Nephron progenitor cell (in vitro differentiated cells): ENCODE measurements around the gene FAF2.

Experiments used
- DNase-seq: peaks from one replicate; pipeline ENCODE4 v3.0.0; 2021
- H3K27ac Mint-ChIP-seq: 2 replicates; pipeline ENCODE4 v1.8.0; 2021; ENCODE audit warnings: mild to moderate bottlenecking, moderate library complexity, mixed read lengths
- H3K27me3 Mint-ChIP-seq: 2 replicates; pipeline ENCODE4 v1.8.0; 2021; ENCODE audit warnings: mild to moderate bottlenecking, low read depth, mixed read lengths; ENCODE audit not compliant: poor library complexity
- H3K36me3 Mint-ChIP-seq: 2 replicates; pipeline ENCODE4 v1.8.0; 2021; ENCODE audit warnings: low read depth, mixed read lengths
- H3K4me1 Mint-ChIP-seq: 2 replicates; pipeline ENCODE4 v1.8.0; 2021; ENCODE audit warnings: mixed read lengths
- H3K4me3 Mint-ChIP-seq: 2 replicates; pipeline ENCODE4 v1.8.0; 2021; ENCODE audit warnings: mild to moderate bottlenecking, moderate library complexity, mixed read lengths
- H3K9me3 Mint-ChIP-seq: 2 replicates; pipeline ENCODE4 v1.8.0; 2021; ENCODE audit warnings: mild to moderate bottlenecking, moderate library complexity, mixed read lengths
- TF ChIP-seq, protein P1 (sequence below): fragments of 200-600 bp; sonication (generic); IDR thresholded peaks from 2 replicates; pipeline ENCODE4 v1.5.0; 2021; ENCODE audit warnings: antibody characterized with exemption

FAF2 gene

DNA sequence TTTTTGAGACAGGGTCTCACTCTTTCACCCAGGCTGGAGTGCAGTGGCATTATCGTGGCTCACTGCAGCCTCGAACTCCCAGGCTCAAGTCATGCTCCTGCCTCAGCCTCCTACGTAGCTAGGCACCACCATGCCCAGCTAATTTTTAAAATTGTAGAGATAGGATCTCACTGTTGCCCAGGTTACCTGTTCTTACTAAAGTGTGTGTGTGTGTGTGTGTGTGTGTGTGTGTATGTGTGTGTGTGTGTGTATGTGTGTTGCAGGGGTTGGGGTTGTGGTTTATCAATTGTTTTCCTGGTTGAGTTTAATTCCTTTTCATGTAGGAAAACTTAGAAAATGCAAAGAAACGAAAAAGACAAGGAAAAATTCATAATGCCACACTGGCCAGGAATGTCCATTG, 67.2 kb downstream of the FAF2 start:
- Mint-ChIP-seq H3K4me1 (peaks cover 12% of the 10 kb centered on the region), H3K27me3 (peaks cover 3% of the 10 kb centered on the region), H3K4me3 (no peak overlapping the region), H3K9me3 (no peaks in the 10 kb centered on the region), H3K27ac (no peak overlapping the region), H3K36me3 (no peaks in the 10 kb centered on the region)
- no peak for DNase-seq
- TF ChIP-seq, protein P1, sequence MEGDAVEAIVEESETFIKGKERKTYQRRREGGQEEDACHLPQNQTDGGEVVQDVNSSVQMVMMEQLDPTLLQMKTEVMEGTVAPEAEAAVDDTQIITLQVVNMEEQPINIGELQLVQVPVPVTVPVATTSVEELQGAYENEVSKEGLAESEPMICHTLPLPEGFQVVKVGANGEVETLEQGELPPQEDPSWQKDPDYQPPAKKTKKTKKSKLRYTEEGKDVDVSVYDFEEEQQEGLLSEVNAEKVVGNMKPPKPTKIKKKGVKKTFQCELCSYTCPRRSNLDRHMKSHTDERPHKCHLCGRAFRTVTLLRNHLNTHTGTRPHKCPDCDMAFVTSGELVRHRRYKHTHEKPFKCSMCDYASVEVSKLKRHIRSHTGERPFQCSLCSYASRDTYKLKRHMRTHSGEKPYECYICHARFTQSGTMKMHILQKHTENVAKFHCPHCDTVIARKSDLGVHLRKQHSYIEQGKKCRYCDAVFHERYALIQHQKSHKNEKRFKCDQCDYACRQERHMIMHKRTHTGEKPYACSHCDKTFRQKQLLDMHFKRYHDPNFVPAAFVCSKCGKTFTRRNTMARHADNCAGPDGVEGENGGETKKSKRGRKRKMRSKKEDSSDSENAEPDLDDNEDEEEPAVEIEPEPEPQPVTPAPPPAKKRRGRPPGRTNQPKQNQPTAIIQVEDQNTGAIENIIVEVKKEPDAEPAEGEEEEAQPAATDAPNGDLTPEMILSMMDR: no peak

DNA sequence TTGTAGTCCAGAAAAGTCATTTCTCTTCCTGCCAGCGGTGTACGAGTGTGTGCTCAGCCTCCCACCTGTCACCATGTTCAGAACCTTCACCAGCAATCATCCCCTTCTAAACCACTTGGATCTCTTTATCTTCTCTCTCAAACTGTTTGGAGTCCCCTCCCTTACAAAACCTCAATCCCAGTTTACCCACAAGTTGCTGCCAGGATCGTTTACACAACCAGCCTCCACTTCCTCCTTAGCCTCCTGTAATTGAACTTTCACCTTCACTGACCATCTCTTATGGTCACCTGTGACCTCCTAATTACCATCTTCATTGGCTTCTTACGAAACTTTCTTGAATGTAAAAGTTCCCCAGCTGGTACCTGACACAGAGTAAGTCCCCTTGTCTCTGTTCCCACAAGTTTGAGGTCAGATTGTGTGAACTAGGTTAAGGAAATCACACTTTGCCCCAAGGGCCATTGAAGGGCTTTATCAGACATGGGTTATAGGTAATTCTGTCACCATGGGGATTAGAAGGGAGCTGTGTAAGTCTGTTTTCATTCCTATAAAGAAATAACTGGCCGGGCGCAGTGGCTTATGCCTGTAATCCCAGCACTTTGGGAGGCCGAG, 69.0 kb downstream of the FAF2 start:
- TF ChIP-seq, protein P1: no peak
- DNase-seq: no peak
- Mint-ChIP-seq H3K36me3 (no peaks in the 10 kb centered on the region), H3K4me3 (no peak overlapping the region), H3K4me1 (peaks cover 12% of the 10 kb centered on the region), H3K27ac (no peak overlapping the region), H3K27me3 (peaks cover 3% of the 10 kb centered on the region), H3K9me3 (no peaks in the 10 kb centered on the region)

DNA sequence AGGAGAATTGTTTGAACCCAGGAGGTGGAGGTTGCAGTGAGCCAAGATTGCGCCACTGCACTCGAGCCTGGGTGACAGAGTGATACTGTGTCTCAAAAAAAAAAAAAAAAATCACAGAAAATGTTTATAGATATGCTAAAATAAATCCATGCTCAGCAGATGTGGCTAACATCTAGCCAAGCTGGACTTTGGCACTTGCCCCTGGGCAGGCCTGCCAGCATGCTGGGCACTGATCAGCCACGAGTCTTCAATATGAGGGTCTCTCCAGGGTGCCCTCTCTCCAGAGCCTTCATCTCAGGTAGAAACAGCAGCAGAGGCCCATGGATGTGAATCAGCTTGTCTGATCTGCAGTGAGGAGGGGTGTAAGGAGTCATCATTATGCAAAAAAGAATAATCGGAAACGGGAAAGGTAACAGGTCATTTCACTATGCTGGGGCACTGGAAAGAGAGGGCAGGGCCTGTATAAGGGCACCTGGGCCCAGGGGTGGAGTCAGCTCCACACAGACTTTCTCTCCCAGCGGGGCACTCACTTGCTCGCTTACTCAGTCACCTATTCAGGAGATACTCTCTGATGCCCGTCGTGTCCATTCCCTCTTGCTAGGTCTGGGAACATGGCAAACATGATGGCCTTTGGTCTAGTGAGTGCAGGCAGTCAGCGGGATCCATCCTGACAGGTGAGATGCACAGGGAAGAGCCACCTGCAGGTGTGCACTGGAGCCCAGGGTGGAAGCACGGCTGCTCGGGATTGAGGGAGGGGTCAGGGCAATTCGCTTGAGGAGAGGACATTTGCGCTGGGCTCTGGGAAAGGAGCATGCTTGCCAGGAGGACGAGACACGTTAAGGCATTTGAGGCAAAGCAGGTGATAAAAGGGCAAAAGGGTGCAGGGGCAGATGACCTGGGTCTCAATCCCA, 71.9 kb downstream of the FAF2 start:
- DNase-seq: no peak
- H3K27ac Mint-ChIP-seq: no peak overlapping the region
- peaks cover 4% of the 10 kb centered on the region for H3K27me3 Mint-ChIP-seq
- peaks cover 2% of the 10 kb centered on the region for H3K36me3 Mint-ChIP-seq
- no peaks in the 10 kb centered on the region for H3K9me3 Mint-ChIP-seq
- H3K4me1 Mint-ChIP-seq: peaks cover 7% of the 10 kb centered on the region
- no peak overlapping the region for H3K4me3 Mint-ChIP-seq
- TF ChIP-seq, protein P1: no peak

DNA sequence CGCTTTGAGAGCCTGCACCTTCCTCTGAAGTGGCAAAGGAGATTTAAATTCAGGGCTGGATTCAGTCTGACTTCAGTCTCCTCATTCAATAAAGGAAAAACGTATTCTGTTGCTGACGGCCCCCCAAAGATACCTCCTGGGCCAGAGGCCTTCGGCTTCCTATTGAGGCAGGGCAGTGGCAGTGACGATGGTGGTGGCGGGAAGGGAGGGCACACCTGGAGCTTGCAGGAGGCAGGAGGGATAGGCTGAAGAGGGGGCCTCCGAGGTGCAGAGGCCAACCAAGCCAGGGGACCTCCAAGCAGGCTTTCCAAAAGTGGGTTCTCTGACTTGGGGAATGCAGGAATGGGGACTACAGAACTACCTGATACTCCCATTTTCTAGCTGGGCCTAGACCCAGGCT, 73.1 kb downstream of the FAF2 start:
- Mint-ChIP-seq H3K27ac (no peak overlapping the region), H3K4me1 (peaks cover 7% of the 10 kb centered on the region)

DNA sequence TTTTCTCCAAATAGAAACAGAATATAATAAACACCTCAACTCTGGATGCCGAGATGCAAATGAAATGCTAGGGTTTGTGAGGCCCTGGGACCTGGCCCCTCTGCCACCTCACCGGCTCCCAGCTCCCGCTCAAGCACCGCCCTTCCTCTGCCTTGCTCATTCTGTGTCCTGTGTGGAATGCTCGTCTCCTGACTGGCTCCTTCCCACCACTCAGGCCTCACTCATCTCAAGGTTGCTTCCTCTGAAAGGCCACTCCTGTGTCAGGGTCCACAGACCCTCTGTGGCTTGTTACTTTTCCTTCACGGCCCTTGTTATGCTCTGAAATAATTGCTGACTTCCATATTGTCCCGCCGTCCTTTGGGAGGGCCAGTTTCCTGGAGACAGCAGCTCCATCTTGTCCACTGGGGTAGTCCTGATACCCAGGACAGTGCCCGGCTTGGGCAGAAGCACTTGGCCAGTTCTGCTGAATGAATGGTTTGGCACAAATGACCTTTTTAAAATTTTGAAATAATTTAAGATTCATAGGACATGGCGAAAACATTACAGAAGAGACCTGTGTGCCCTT, 73.6 kb downstream of the FAF2 start:
- H3K27ac Mint-ChIP-seq: no peak overlapping the region
- peaks cover 4% of the 10 kb centered on the region for H3K27me3 Mint-ChIP-seq
- no peak for DNase-seq
- no peaks in the 10 kb centered on the region for H3K9me3 Mint-ChIP-seq
- H3K4me3 Mint-ChIP-seq: no peak overlapping the region
- H3K4me1 Mint-ChIP-seq: peaks cover 5% of the 10 kb centered on the region
- TF ChIP-seq, protein P1: no peak
- peaks cover 14% of the 10 kb centered on the region for H3K36me3 Mint-ChIP-seq

More for the DNA sequence above, 73.1 kb downstream of the FAF2 start:
- Mint-ChIP-seq H3K27me3 (peaks cover 4% of the 10 kb centered on the region), H3K36me3 (peaks cover 10% of the 10 kb centered on the region), H3K9me3 (no peaks in the 10 kb centered on the region), H3K4me3 (no peak overlapping the region)
- DNase-seq: no peak
- TF ChIP-seq, protein P1: no peak
